MG63 (cell line): ENCODE results near the gene RIPOR2. TPM values are rescaled to one million over a fixed set of nuclear protein-coding genes. Genes with fewer than 3 reads are reported as not detected.
A peak's percentile ranks its signal among the peaks of the same experiment; 100 is the strongest.
"Not testable (repeated sequence)": the region's sequence is repeated elsewhere in the genome, so short reads cannot be mapped to it uniquely, and the experiment has no call there.

Source experiments
- DNase-seq: peaks from one replicate; pipeline ENCODE4 v3.0.0-alpha.2; 2020
- H3K27me3 ChIP-seq: fragments of 250-450 bp; sonication (Bioruptor Pico); 2 replicates; pipeline ENCODE4 v1.5.1; 2020; ENCODE audit warnings: mild to moderate bottlenecking, moderate library complexity
- H3K36me3 ChIP-seq: fragments of 250-450 bp; sonication (Bioruptor Pico); 2 replicates; pipeline ENCODE4 v1.5.1; 2020; ENCODE audit warnings: mild to moderate bottlenecking, moderate library complexity
- H3K4me3 ChIP-seq: fragments of 250-450 bp; sonication (Bioruptor Pico); 2 replicates; pipeline ENCODE4 v1.5.1; 2020; ENCODE audit warnings: mild to moderate bottlenecking, moderate library complexity
- H3K9me3 ChIP-seq: fragments of 250-450 bp; sonication (Bioruptor Pico); 2 replicates; pipeline ENCODE4 v1.5.1; 2020; ENCODE audit warnings: mild to moderate bottlenecking, moderate library complexity
- total RNA-seq: library from RNA; depleted of rRNA; stranded (reverse); fragments of >200 nt; shearing (Covaris generic); gene quantifications from 2 replicates; pipeline ENCODE4 v1.2.3, GENCODE V29; 2014; ENCODE audit warnings: low replicate concordance

The RIPOR2 gene
- total RNA-seq, 1 experiment from 2014 or later: 0.40 TPM

- Histone ChIP-seq H3K27me3 (no peaks in the 10 kb centered on the region), H3K4me3 (no peak overlapping the region), H3K36me3 (no peaks in the 10 kb centered on the region), H3K9me3 (no peaks in the 10 kb centered on the region)
- no peak for DNase-seq
Observed at GRCh38 chr6:24932832-24933231, 2.9 kb downstream of the RIPOR2 start.

- H3K27me3 ChIP-seq: no peaks in the 10 kb centered on the region
- H3K36me3 ChIP-seq: no peaks in the 10 kb centered on the region
- no peak for DNase-seq
- H3K9me3 ChIP-seq: no peaks in the 10 kb centered on the region
- H3K4me3 ChIP-seq: no peak overlapping the region
Observed at GRCh38 chr6:24931718-24932691, 3.8 kb downstream of the RIPOR2 start.

- Histone ChIP-seq H3K4me3 (no peak overlapping the region), H3K9me3 (no peaks in the 10 kb centered on the region), H3K27me3 (no peaks in the 10 kb centered on the region), H3K36me3 (no peaks in the 10 kb centered on the region)
- DNase-seq: no peak
Observed at GRCh38 chr6:24931296-24931695, 4.5 kb downstream of the RIPOR2 start.

- H3K4me3 ChIP-seq: no peak overlapping the region
- peak; percentile 50 for DNase-seq
- no peaks in the 10 kb centered on the region for H3K9me3 ChIP-seq
- no peaks in the 10 kb centered on the region for H3K36me3 ChIP-seq
- H3K27me3 ChIP-seq: no peaks in the 10 kb centered on the region
Observed at GRCh38 chr6:24930431-24930871, 5.3 kb downstream of the RIPOR2 start.

- Histone ChIP-seq H3K36me3 (no peaks in the 10 kb centered on the region), H3K27me3 (no peaks in the 10 kb centered on the region), H3K4me3 (no peak overlapping the region), H3K9me3 (no peaks in the 10 kb centered on the region)
- no peak for DNase-seq
Observed at GRCh38 chr6:24929242-24929641, 6.5 kb downstream of the RIPOR2 start.

GRCh38 chr6:24927985-24928745 is 7.6 kb downstream of the RIPOR2 start:
- Histone ChIP-seq H3K9me3 (no peaks in the 10 kb centered on the region), H3K4me3 (no peak overlapping the region), H3K27me3 (no peaks in the 10 kb centered on the region), H3K36me3 (no peaks in the 10 kb centered on the region)
- no peak for DNase-seq

GRCh38 chr6:24927277-24927955 is 8.3 kb downstream of the RIPOR2 start:
- no peak overlapping the region for H3K4me3 ChIP-seq
- no peaks in the 10 kb centered on the region for H3K27me3 ChIP-seq
- H3K9me3 ChIP-seq: no peaks in the 10 kb centered on the region
- DNase-seq: no peak
- H3K36me3 ChIP-seq: no peaks in the 10 kb centered on the region

- not testable (repeated sequence) for H3K4me3 ChIP-seq, H3K36me3 ChIP-seq, H3K9me3 ChIP-seq, H3K27me3 ChIP-seq, DNase-seq
Observed at GRCh38 chr6:24926647-24927046, 9.1 kb downstream of the RIPOR2 start.

- Histone ChIP-seq H3K4me3 (no peak overlapping the region), H3K36me3 (no peaks in the 10 kb centered on the region), H3K27me3 (no peaks in the 10 kb centered on the region), H3K9me3 (no peaks in the 10 kb centered on the region)
- no peak for DNase-seq
Observed at GRCh38 chr6:24926192-24926591, 9.6 kb downstream of the RIPOR2 start.

GRCh38 chr6:24925661-24926060 is 10.1 kb downstream of the RIPOR2 start:
- H3K36me3 ChIP-seq: no peaks in the 10 kb centered on the region
- no peak overlapping the region for H3K4me3 ChIP-seq
- DNase-seq: no peak
- H3K27me3 ChIP-seq: no peaks in the 10 kb centered on the region
- H3K9me3 ChIP-seq: no peaks in the 10 kb centered on the region

- DNase-seq: no peak
- no peak overlapping the region for H3K4me3 ChIP-seq
- H3K36me3 ChIP-seq: no peaks in the 10 kb centered on the region
- H3K9me3 ChIP-seq: no peaks in the 10 kb centered on the region
- no peaks in the 10 kb centered on the region for H3K27me3 ChIP-seq
Observed at GRCh38 chr6:24924580-24925356, 11.0 kb downstream of the RIPOR2 start.

GRCh38 chr6:24923885-24924401 is 11.8 kb downstream of the RIPOR2 start:
- DNase-seq: no peak

GRCh38 chr6:24922814-24923213 is 12.9 kb downstream of the RIPOR2 start:
- H3K27me3 ChIP-seq: no peaks in the 10 kb centered on the region

More at GRCh38 chr6:24923885-24924401, 11.8 kb downstream of the RIPOR2 start:
- H3K27me3 ChIP-seq: no peaks in the 10 kb centered on the region
- no peaks in the 10 kb centered on the region for H3K9me3 ChIP-seq
- H3K36me3 ChIP-seq: no peaks in the 10 kb centered on the region
- H3K4me3 ChIP-seq: no peak overlapping the region

GRCh38 chr6:24922170-24922569 is 13.6 kb downstream of the RIPOR2 start:
- no peaks in the 10 kb centered on the region for H3K9me3 ChIP-seq
- H3K27me3 ChIP-seq: no peaks in the 10 kb centered on the region
- DNase-seq: no peak
- H3K36me3 ChIP-seq: no peaks in the 10 kb centered on the region
- no peak overlapping the region for H3K4me3 ChIP-seq

More at GRCh38 chr6:24922814-24923213, 12.9 kb downstream of the RIPOR2 start:
- Histone ChIP-seq H3K36me3 (no peaks in the 10 kb centered on the region), H3K4me3 (no peak overlapping the region), H3K9me3 (no peaks in the 10 kb centered on the region)
- DNase-seq: no peak

- no peaks in the 10 kb centered on the region for H3K36me3 ChIP-seq
- no peaks in the 10 kb centered on the region for H3K27me3 ChIP-seq
- DNase-seq: no peak
- no peaks in the 10 kb centered on the region for H3K9me3 ChIP-seq
- H3K4me3 ChIP-seq: no peak overlapping the region
Observed at GRCh38 chr6:24920136-24920535, 15.6 kb downstream of the RIPOR2 start.
